ENCODE measurements around the gene ZC3H18.

DNA sequence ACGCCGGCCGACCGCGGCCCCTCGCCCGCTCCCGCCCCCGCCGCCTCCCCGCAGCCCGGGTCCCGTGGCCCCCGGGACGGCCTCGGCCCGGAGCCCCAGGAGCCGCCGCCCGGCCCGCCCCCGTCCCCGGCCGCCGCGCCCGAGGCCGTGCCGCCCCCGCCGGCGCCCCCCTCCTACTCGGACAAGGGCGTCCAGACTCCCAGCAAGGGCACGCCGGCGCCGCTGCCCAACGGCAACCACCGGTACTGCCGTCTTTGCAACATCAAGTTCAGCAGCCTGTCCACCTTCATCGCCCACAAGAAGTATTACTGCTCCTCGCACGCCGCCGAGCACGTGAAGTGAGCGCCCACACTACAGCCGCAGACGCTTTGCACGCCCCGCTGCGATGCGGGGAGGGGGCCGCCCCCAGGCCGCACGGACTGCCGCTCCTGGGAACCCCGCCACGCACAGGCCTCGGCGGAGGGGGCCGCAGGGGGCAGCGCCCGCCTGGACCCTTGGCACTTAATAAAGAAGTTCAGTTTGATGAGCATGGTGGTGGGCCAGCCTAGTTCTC lies 35.5 kb upstream of the ZC3H18 start:
- TF ChIP-seq, protein P1, sequence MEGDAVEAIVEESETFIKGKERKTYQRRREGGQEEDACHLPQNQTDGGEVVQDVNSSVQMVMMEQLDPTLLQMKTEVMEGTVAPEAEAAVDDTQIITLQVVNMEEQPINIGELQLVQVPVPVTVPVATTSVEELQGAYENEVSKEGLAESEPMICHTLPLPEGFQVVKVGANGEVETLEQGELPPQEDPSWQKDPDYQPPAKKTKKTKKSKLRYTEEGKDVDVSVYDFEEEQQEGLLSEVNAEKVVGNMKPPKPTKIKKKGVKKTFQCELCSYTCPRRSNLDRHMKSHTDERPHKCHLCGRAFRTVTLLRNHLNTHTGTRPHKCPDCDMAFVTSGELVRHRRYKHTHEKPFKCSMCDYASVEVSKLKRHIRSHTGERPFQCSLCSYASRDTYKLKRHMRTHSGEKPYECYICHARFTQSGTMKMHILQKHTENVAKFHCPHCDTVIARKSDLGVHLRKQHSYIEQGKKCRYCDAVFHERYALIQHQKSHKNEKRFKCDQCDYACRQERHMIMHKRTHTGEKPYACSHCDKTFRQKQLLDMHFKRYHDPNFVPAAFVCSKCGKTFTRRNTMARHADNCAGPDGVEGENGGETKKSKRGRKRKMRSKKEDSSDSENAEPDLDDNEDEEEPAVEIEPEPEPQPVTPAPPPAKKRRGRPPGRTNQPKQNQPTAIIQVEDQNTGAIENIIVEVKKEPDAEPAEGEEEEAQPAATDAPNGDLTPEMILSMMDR (IDR thresholded peaks at IDR 0.05; ENCODE audit: poor library complexity): no peak
- TF ChIP-seq EZH2 (IDR thresholded peaks at IDR 0.05; ENCODE audit: borderline replicate concordance): no peak
